HEK293 (cell line): ENCODE data around the gene KCTD14.

Experiments used
- MYNN ChIP-seq: fragments of 450-650 bp; formaldehyde crosslinking; IDR thresholded peaks from 2 replicates; pipeline ENCODE4 v1.5.1; 2016; ENCODE audit warnings: missing biosample characterization, missing genetic modification characterization, borderline replicate concordance
- SP2 ChIP-seq: fragments of 450-650 bp; formaldehyde crosslinking; IDR thresholded peaks from 2 replicates; pipeline ENCODE4 v1.5.1; 2016; ENCODE audit warnings: missing biosample characterization, missing genetic modification characterization
- TCF7L2 ChIP-seq: IDR thresholded peaks from 2 replicates; pipeline ENCODE4 v1.6.1; 2011; ENCODE audit warnings: low read depth, mild to moderate bottlenecking, inconsistent platforms, low read length, moderate library complexity, borderline replicate concordance
- ZBTB26 ChIP-seq: fragments of 450-650 bp; formaldehyde crosslinking; optimal IDR thresholded peaks from 2 replicates; pipeline ENCODE3; 2016; ENCODE audit warnings: missing biosample characterization, mild to moderate bottlenecking, missing genetic modification characterization
- ZBTB8A ChIP-seq: fragments of 450-650 bp; formaldehyde crosslinking; IDR thresholded peaks from 2 replicates; pipeline ENCODE4 v1.5.1; 2016; ENCODE audit warnings: missing biosample characterization, missing genetic modification characterization
- ZNF19 ChIP-seq: fragments of 450-650 bp; formaldehyde crosslinking; IDR thresholded peaks from 2 replicates; pipeline ENCODE4; 2016; ENCODE audit warnings: missing biosample characterization, missing genetic modification characterization, low read depth
- ZNF404 ChIP-seq: fragments of 450-650 bp; formaldehyde crosslinking; IDR thresholded peaks from 2 replicates; pipeline ENCODE4 v1.5.1; 2017; ENCODE audit warnings: missing biosample characterization, missing genetic modification characterization
- ZNF423 ChIP-seq: fragments of 450-650 bp; formaldehyde crosslinking; IDR thresholded peaks from 2 replicates; pipeline ENCODE4 v1.5.1; 2016; ENCODE audit warnings: missing biosample characterization, missing genetic modification characterization
- TF ChIP-seq, protein P1 (sequence below): IDR thresholded peaks from 2 replicates; pipeline ENCODE4 v1.6.1; 2011; ENCODE audit warnings: mild to moderate bottlenecking, low read depth, low read length, borderline replicate concordance

- TF ChIP-seq, protein P1, sequence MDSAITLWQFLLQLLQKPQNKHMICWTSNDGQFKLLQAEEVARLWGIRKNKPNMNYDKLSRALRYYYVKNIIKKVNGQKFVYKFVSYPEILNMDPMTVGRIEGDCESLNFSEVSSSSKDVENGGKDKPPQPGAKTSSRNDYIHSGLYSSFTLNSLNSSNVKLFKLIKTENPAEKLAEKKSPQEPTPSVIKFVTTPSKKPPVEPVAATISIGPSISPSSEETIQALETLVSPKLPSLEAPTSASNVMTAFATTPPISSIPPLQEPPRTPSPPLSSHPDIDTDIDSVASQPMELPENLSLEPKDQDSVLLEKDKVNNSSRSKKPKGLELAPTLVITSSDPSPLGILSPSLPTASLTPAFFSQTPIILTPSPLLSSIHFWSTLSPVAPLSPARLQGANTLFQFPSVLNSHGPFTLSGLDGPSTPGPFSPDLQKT = no peak
- TF ChIP-seq ZNF423 (tag by site-specific recombination) = no peak
- no peak for TF ChIP-seq ZNF404 (tag by site-specific recombination)
- no peak for TF ChIP-seq ZBTB26 (tag by site-specific recombination)
- TF ChIP-seq ZNF19 (tag by site-specific recombination) = no peak
- no peak for TF ChIP-seq ZBTB8A (tag by site-specific recombination)
- TF ChIP-seq TCF7L2 = no peak
- TF ChIP-seq SP2 (tag by site-specific recombination) = no peak
- no peak for TF ChIP-seq MYNN
These were observed 350 bp upstream of the KCTD14 start for GRCh38 chr11:78023426-78023825.
